LNCAP (cell line): ENCODE results near the gene PTPN18.

Experiments
- TF ChIP-seq, protein P1 (sequence below): fragments of 450-650 bp; IDR thresholded peaks from 2 replicates; pipeline ENCODE4 v1.5.1; 2017; ENCODE audit warnings: mild to moderate bottlenecking

Gene PTPN18

DNA sequence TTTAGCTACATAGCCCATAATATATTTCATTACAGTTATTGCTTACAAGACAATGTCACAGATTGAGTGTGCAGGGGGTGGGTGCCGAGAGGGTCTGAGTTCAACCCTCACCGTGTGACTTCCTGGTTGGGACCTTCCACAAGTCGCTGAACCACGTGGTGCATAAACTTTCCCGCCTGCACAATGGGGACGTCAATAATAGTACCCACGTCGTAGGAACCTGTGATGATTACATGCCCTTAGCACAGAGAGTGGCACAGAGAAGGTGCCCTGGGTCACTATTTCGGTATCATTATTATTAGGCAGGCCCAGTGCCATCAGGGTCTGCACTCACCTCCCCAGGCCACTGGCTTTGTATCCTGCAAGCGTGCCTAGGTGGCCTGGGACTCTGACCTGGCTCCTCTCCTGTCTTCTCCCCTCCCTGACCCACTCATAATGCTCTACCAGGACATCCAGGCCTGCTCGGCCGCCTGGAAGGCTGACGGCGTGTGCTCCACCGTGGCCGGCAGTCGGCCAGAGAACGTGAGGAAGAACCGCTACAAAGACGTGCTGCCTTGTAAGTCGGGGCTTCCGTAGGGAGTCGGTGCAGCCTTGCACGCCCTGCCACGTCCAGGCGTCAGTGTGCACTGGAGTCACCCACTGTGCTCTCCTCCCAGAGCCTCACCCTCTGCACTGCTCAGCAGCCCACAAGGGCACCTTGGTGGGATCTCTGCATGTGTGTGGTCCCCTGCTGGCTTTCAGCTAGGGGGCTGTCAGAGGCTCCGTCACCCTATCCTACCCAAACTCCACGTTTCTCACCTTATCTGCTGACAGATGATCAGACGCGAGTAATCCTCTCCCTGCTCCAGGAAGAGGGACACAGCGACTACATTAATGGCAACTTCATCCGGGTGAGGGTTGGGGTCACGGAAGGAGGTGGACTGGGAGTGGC is 2.8 kb downstream of the PTPN18 start:
- TF ChIP-seq, protein P1, sequence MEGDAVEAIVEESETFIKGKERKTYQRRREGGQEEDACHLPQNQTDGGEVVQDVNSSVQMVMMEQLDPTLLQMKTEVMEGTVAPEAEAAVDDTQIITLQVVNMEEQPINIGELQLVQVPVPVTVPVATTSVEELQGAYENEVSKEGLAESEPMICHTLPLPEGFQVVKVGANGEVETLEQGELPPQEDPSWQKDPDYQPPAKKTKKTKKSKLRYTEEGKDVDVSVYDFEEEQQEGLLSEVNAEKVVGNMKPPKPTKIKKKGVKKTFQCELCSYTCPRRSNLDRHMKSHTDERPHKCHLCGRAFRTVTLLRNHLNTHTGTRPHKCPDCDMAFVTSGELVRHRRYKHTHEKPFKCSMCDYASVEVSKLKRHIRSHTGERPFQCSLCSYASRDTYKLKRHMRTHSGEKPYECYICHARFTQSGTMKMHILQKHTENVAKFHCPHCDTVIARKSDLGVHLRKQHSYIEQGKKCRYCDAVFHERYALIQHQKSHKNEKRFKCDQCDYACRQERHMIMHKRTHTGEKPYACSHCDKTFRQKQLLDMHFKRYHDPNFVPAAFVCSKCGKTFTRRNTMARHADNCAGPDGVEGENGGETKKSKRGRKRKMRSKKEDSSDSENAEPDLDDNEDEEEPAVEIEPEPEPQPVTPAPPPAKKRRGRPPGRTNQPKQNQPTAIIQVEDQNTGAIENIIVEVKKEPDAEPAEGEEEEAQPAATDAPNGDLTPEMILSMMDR = no peak

- TF ChIP-seq, protein P1 = no peak
Observed at GRCh38 chr2:130359466-130359865, 3.6 kb downstream of the PTPN18 start.

GRCh38 chr2:130363479-130363878 is 7.6 kb downstream of the PTPN18 start:
- TF ChIP-seq, protein P1 = no peak

DNA sequence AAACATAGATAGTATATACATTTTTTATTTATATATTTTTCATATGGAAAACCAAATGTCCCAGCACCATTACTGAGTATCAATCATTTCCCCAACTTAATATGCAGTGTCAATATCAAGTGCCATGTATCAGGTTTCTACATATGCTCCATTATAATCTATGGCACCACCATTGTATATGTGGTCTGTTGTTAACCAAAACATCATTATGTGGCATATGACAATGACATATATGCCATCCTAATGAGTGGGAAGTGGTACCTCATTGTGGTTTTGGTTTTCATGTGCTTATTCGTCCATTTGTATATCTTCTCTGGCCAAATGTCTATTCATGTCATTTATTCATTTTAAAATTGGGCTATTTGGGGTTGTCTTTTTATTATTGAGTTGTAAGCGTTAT is 9.2 kb downstream of the PTPN18 start:
- TF ChIP-seq, protein P1 = no peak

- TF ChIP-seq, protein P1 = no peak
Observed at GRCh38 chr2:130365963-130366362, 10.1 kb downstream of the PTPN18 start.

- TF ChIP-seq, protein P1 = no peak
Observed at GRCh38 chr2:130366720-130367119, 10.9 kb downstream of the PTPN18 start.

- TF ChIP-seq, protein P1 = no peak
Observed at GRCh38 chr2:130368786-130369185, 12.9 kb downstream of the PTPN18 start.
